Kidney (tissue), 14 donors: ENCODE results near the gene LHPP. TPM values are rescaled to one million over a fixed set of nuclear protein-coding genes. Genes with fewer than 3 reads are reported as not detected.
A peak's percentile ranks its signal among the peaks of the same experiment; 100 is the strongest.
"Not testable (repeated sequence)": the region's sequence is repeated elsewhere in the genome, so short reads cannot be mapped to it uniquely, and the experiment has no call there.

Experiments used
- DNase-seq, 5 donors: peaks; one replicate each; pipeline ENCODE4 v3.0.0-alpha.2; 2013 to 2020
- FAIRE-seq: peaks from 2 replicates; lab custom pipeline; 2012; peaks lifted over from hg19 to GRCh38; lab: Jason Lieb, UNC
- H3K27ac ChIP-seq, 2 donors: one replicate each; pipeline ENCODE4 v1.7.0; 2013; ENCODE audit warnings: low read depth in 2 of 2, low read length in 2 of 2, inconsistent platforms in 1 of 2
- H3K27me3 ChIP-seq: one replicate; pipeline ENCODE4 v1.7.1; 2013; ENCODE audit warnings: low read length, inconsistent platforms; ENCODE audit not compliant: control insufficient read depth, insufficient read depth
- H3K36me3 ChIP-seq, 3 donors: one replicate each; pipeline versions ENCODE4 v1.7.0 to v1.7.1; 2013; ENCODE audit warnings: low read length in 3 of 3, control low read depth in 1 of 3, inconsistent platforms in 1 of 3; ENCODE audit not compliant: insufficient read depth in 3 of 3, control insufficient read depth in 2 of 3
- H3K4me1 ChIP-seq, 3 donors: one replicate each; pipeline versions ENCODE4 v1.7.0 to v1.7.1; 2013; ENCODE audit warnings: low read length in 3 of 3, inconsistent platforms in 1 of 3, low read depth in 1 of 3; ENCODE audit not compliant: control insufficient read depth in 2 of 3, insufficient read depth in 2 of 3
- H3K4me3 ChIP-seq, 3 donors: one replicate each; pipeline versions ENCODE4 v1.7.0 to v1.8.1; 2013; ENCODE audit warnings: low read length in 3 of 3, control low read depth in 1 of 3, inconsistent platforms in 1 of 3
- H3K9ac ChIP-seq, 3 donors: one replicate each; pipeline versions ENCODE4 v1.7.0 to v1.7.1; 2013; ENCODE audit warnings: low read length in 3 of 3, control low read depth in 1 of 3, inconsistent platforms in 1 of 3
- H3K9me3 ChIP-seq, 3 donors: one replicate each; pipeline versions ENCODE4 v1.7.0 to v1.7.1; 2013; ENCODE audit warnings: low read length in 3 of 3, control low read depth in 1 of 3, inconsistent platforms in 1 of 3; ENCODE audit not compliant: control insufficient read depth in 2 of 3, insufficient read depth in 1 of 3
- intact Hi-C: fragments of 100-400 bp; cut with DNase I; formaldehyde crosslinking; loops from one replicate; pipeline ENCODE4 v1.11.1; 2022
- polyA plus RNA-seq: library from polyadenylated mRNA; stranded (reverse); fragments of 350-450 nt; fragmentation: Illumina TruSeq; extraction: RNeasy Lipid Tissue Mini Kit (QIAGEN cat#74804); gene quantifications from one replicate; pipeline ENCODE4 v1.2.3, GENCODE V29; 2014; ENCODE audit warnings: low read depth, low replicate concordance; ENCODE audit not compliant: insufficient read depth
- total RNA-seq: library from RNA; stranded (reverse); fragmentation: NEBNext Ultra II Directional; extraction: Animal tissue kit (Norgen Biotek cat#: 25700); gene quantifications from one replicate; pipeline ENCODE4 v1.2.1, GENCODE V29; 2021
- TF ChIP-seq, protein P1 (sequence below): IDR thresholded peaks from 3 replicates; pipeline ENCODE4 v1.5.1; 2012; ENCODE audit warnings: mild to moderate bottlenecking, moderate library complexity, borderline replicate concordance; ENCODE audit not compliant: insufficient read depth; ENCODE audit errors: extremely low read depth
- donor health status: control.
- donor health status: control.
- donor health status: control.
- donor health status: control.
- donor health status: control.
- donor health status: DM: yes; HTN: yes; CAD: no.
- donor health status: Normal renal cell carcinoma (clear cell type).

The LHPP gene
- total and polyA plus RNA-seq, 2 donors from 2014 or later, result 16.6 to 52.5 TPM

DNA sequence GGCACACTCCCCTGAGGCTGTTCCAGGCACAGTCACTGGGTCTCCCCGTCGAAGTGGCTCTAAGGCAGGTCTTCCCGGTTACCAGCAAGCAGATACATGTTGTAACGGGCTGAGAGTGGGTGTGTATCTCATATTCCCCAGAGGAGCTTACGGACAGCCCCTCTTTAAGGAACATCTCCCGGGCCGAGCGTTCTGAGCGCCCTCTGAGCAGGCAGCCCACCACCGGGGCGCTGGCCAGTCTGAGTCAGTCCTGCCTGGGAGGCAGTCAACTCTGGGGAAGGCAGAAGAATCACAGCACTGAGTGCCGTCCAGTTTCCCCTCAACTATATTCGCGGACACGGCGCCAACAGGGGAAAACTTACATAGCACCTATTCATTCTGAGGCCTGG, 117.4 kb downstream of the LHPP start:
- DNase-seq, result peak in 2 of 5 donors; percentile 33 to 53
- intact Hi-C loops, result no loop called here

DNA sequence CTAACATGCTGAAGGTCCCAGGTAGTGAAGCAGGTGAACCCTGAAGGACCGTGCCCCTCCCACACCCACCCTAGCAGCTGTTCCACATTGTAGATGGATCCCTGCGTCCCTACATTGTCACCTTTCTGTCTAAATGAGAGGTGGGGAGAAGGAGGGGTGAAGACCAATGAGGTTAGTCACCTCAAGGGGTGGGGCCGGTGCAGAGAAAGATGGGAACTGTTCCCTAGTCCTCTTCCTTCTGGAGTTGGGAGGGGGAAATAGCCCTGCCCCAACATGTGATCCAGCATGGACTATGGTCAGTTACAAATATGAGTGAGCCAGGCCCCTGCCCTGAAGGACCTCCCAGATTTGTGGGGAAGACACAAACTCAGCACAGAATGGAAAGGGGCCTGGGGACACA, 124.5 kb downstream of the LHPP start:
- intact Hi-C loops, result no loop called here
- H3K27me3 ChIP-seq, result no peaks in the 10 kb centered on the region
- no peaks in the 10 kb centered on the region for H3K36me3 ChIP-seq
- no peak overlapping the region for H3K9ac ChIP-seq
- no peaks in the 10 kb centered on the region for H3K9me3 ChIP-seq
- H3K27ac ChIP-seq, result no peak overlapping the region
- TF ChIP-seq, protein P1, sequence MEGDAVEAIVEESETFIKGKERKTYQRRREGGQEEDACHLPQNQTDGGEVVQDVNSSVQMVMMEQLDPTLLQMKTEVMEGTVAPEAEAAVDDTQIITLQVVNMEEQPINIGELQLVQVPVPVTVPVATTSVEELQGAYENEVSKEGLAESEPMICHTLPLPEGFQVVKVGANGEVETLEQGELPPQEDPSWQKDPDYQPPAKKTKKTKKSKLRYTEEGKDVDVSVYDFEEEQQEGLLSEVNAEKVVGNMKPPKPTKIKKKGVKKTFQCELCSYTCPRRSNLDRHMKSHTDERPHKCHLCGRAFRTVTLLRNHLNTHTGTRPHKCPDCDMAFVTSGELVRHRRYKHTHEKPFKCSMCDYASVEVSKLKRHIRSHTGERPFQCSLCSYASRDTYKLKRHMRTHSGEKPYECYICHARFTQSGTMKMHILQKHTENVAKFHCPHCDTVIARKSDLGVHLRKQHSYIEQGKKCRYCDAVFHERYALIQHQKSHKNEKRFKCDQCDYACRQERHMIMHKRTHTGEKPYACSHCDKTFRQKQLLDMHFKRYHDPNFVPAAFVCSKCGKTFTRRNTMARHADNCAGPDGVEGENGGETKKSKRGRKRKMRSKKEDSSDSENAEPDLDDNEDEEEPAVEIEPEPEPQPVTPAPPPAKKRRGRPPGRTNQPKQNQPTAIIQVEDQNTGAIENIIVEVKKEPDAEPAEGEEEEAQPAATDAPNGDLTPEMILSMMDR, result no peak
- peaks cover 0 to 19% (median 17%) of the 10 kb centered on the region in 3 donors for H3K4me1 ChIP-seq
- no peak overlapping the region for H3K4me3 ChIP-seq
- DNase-seq, result peak in 2 of 5 donors; percentile 33 to 36
- FAIRE-seq, result no peak

More for the DNA sequence above, 117.4 kb downstream of the LHPP start:
- Histone ChIP-seq H3K36me3 (no peaks in the 10 kb centered on the region), H3K4me1 (no peaks in the 10 kb centered on the region), H3K27ac (no peak overlapping the region), H3K27me3 (no peaks in the 10 kb centered on the region), H3K4me3 (no peak overlapping the region), H3K9me3 (no peaks in the 10 kb centered on the region), H3K9ac (no peak overlapping the region)
- no peak for FAIRE-seq
- TF ChIP-seq, protein P1, result no peak

DNA sequence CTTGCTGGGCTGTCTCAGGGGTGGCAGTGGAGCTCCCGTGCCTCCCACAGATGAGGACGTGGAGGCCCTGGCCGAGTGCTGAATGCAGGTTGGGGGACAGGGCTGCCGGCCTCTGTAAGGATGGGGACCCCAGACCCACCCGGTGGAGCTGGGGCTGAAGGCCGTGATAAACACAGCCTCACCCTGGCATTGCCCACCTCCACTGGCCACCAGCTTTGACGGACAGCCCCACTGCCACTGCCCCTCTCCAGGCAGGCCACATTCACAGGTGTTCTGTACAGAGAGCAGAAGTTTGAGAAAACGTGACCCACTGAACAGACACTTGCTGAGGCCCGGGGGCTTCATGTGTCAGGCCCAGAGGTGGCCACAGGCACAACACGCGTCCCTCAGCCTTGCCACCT, 126.2 kb downstream of the LHPP start:
- no peaks in the 10 kb centered on the region for H3K27me3 ChIP-seq
- peaks cover 0 to 19% (median 17%) of the 10 kb centered on the region in 3 donors for H3K4me1 ChIP-seq
- TF ChIP-seq, protein P1, result no peak
- H3K27ac ChIP-seq, result peak overlapping the region in 1 of 2 donors; percentile 23
- DNase-seq (peak in 2 of 5 donors; percentile 44 to 61), FAIRE-seq (no peak)
- intact Hi-C loops, result no loop called here
- H3K36me3 ChIP-seq, result no peaks in the 10 kb centered on the region
- H3K4me3 ChIP-seq, result no peak overlapping the region
- peaks cover 0 to 6% (median 0%) of the 10 kb centered on the region in 3 donors for H3K9me3 ChIP-seq
- peak overlapping the region in 1 of 3 donors; percentile 26 for H3K9ac ChIP-seq

DNA sequence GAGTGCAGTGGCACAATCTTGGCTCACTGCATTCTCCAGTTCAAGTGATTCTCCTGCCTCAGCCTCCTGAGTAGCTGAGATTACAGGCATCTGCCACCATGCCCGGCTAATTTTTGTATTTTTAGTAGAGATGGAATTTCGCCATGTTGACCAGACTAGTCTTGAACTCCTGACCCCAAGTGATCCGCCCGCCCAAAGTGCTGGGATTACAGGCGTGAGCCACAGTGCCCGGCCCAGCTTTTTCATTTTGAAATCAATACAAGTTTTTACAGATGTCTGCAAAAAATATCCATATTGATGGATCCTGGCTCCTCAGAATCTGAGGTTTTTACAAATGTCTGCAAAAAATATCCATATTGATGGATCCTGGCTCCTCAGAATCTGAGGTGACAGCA, 126.7 kb downstream of the LHPP start:
- H3K27me3 ChIP-seq, H3K36me3 ChIP-seq, intact Hi-C loops, H3K9me3 ChIP-seq, H3K9ac ChIP-seq, FAIRE-seq, H3K4me3 ChIP-seq: not testable (repeated sequence)
- H3K4me1 ChIP-seq, result peaks cover 0 to 19% (median 17%) of the 10 kb centered on the region in 3 donors
- peak overlapping the region; percentile 60 to 69 for H3K27ac ChIP-seq
- peak in 1 of 5 donors; percentile 41 for DNase-seq
